Pulmonary artery endothelial cell (primary cell): ENCODE results near the gene SPRR2E. TPM values are rescaled to one million over a fixed set of nuclear protein-coding genes. Genes with fewer than 3 reads are reported as not detected.
"Not testable (repeated sequence)": the region's sequence is repeated elsewhere in the genome, so short reads cannot be mapped to it uniquely, and the experiment has no call there.

Experiments
- DNase-seq: peaks from one replicate; pipeline ENCODE4 v3.0.0-alpha.2; 2011; ENCODE audit warnings: low read depth, low spot score
- total RNA-seq: library from RNA; depleted of rRNA; stranded (reverse); fragments of >200 nt; gene quantifications from 2 replicates; pipeline ENCODE4 v1.2.3, GENCODE V29; 2014

SPRR2E gene
- total RNA-seq, 1 donor from 2014 or later: not detected

GRCh38 chr1:153070243-153070642 lies 24.1 kb downstream of the SPRR2E start:
- no peak for DNase-seq

- DNase-seq: no peak
Measured at GRCh38 chr1:153058826-153059784, 35.2 kb downstream of the SPRR2E start.

GRCh38 chr1:153058154-153058553 lies 36.2 kb downstream of the SPRR2E start:
- DNase-seq: no peak

- no peak for DNase-seq
Measured at GRCh38 chr1:153057375-153057774, 37.0 kb downstream of the SPRR2E start, which contains the start of gene SPRR2A. Gene SPRR2A, minus strand, starts transcription at chr1:153057512. Its CDS starts 777 bp downstream, at chr1:153056735.

- not testable (repeated sequence) for DNase-seq
Measured at GRCh38 chr1:153056111-153056510, 38.2 kb downstream of the SPRR2E start.

- DNase-seq: no peak
Measured at GRCh38 chr1:153049211-153049610, 45.1 kb downstream of the SPRR2E start.

Other genes starting within 250 kb of the SPRR2E start
- gene LCE7A, start 234.5 kb downstream of the SPRR2E start, total RNA-seq: not detected in 2 replicates
- gene SMCP, start 216.2 kb downstream of the SPRR2E start, total RNA-seq: not detected in 2 replicates
- under 0.01 TPM in 1 of 2 replicates, not detected in the other for gene IVL, start 186.0 kb downstream of the SPRR2E start, total RNA-seq
- gene SPRR5, start 147.3 kb downstream of the SPRR2E start, total RNA-seq: not detected in 2 replicates
- gene SPRR4, start 123.9 kb downstream of the SPRR2E start, total RNA-seq: not detected in 2 replicates
- gene SPRR1A, start 110.4 kb downstream of the SPRR2E start, total RNA-seq: not detected in 2 replicates
- gene SPRR3, start 92.8 kb downstream of the SPRR2E start, total RNA-seq: not detected in 2 replicates
- not detected in 2 replicates for gene SPRR1B, start 63.3 kb downstream of the SPRR2E start, total RNA-seq
- not detected in 2 replicates for gene SPRR2D, start 53.4 kb downstream of the SPRR2E start, total RNA-seq
- not detected in 2 replicates for gene SPRR2A, start 37.0 kb downstream of the SPRR2E start, total RNA-seq
- gene SPRR2B, start 22.9 kb downstream of the SPRR2E start, total RNA-seq: not detected in 2 replicates
- gene SPRR2F, start 19.0 kb upstream of the SPRR2E start, total RNA-seq: not detected in 2 replicates
- gene SPRR2G, start 56.4 kb upstream of the SPRR2E start, total RNA-seq: not detected in 2 replicates
- gene LELP1, start 108.9 kb upstream of the SPRR2E start, total RNA-seq: not detected in 2 replicates
- not detected in 2 replicates for gene PRR9, start 123.1 kb upstream of the SPRR2E start, total RNA-seq
- gene LORICRIN, start 165.2 kb upstream of the SPRR2E start, total RNA-seq: not detected in 2 replicates
- gene PGLYRP3, start 218.4 kb upstream of the SPRR2E start, total RNA-seq: not detected in 2 replicates